ENCODE measurements around the gene DDX6.
"Not testable (repeated sequence)": the region's sequence is repeated elsewhere in the genome, so short reads cannot be mapped to it uniquely, and the experiment has no call there.

The DDX6 gene

DNA sequence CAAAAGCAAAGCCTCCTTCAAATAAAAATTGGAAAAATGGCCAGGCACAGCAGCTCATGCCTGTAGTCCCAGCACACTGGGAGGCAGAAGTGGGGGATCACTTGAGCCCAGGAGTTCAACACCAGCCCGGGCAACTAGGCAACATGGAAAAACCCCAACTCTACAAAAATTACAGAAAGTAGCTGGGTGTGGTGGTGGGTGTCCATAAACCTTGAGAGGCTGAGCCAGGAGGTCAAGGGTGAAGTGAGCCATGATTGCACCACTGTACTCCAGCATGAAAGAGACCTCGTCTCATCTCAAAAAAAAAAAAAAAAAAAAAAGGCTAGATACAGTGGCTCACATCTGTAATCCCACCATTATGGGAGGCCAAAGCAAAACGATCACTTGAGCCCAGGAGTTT lies 22.3 kb downstream of the DDX6 start:
- H3K9ac ChIP-seq (ENCODE audit: low read length) = no peak overlapping the region
- H2AK5ac ChIP-seq (ENCODE audit: low read length) = no peak overlapping the region
- H3K14ac ChIP-seq (ENCODE audit: low read length) = no peak overlapping the region
- no peaks in the 10 kb centered on the region for H3K27me3 ChIP-seq (ENCODE audit: insufficient read depth, low read length)
- no peak overlapping the region for H2BK5ac ChIP-seq (ENCODE audit: low read depth, low read length, poor library complexity)
- DNase-seq = no peak
- H2BK12ac ChIP-seq (ENCODE audit: low read length) = no peak overlapping the region
- H2BK120ac ChIP-seq (ENCODE audit: insufficient read depth, low read length, poor library complexity) = no peak overlapping the region
- no peak overlapping the region for H3K18ac ChIP-seq (ENCODE audit: low read length)
- no peaks in the 10 kb centered on the region for H3K9me3 ChIP-seq (ENCODE audit: insufficient read depth, low read depth, low read length)
- no peak overlapping the region for H3K23ac ChIP-seq (ENCODE audit: low read length)
- H3K79me2 ChIP-seq (ENCODE audit: control insufficient read depth, insufficient read depth, low read length, poor library complexity) = peaks cover 7% of the 10 kb centered on the region
- H4K91ac ChIP-seq (ENCODE audit: low read depth, low read length) = no peak overlapping the region
- no peak overlapping the region for H4K8ac ChIP-seq (ENCODE audit: low read depth, low read length)
- no peak overlapping the region for H2AFZ ChIP-seq (ENCODE audit: insufficient read depth, low read length, poor library complexity)
- peak overlapping the region; percentile 26 for H4K12ac ChIP-seq (ENCODE audit: low read depth, low read length)
- H3K4me3 ChIP-seq (ENCODE audit: low read depth, low read length) = no peak overlapping the region
- no peak overlapping the region for H3K4me2 ChIP-seq (ENCODE audit: low read length)
- H3K36me3 ChIP-seq (ENCODE audit: control insufficient read depth in 1 of 2, insufficient read depth in 2 of 2, low read length in 2 of 2) = peaks cover 36 to 38% of the 10 kb centered on the region in 2 experiments
- H3K79me1 ChIP-seq (ENCODE audit: low read length) = no peaks in the 10 kb centered on the region
- no CpG with 5 or more reads among the region's 3 CpGs for WGBS (ENCODE audit: extremely low coverage, insufficient coverage, insufficient read length)
- peak overlapping the region; percentile 52 for H3K4ac ChIP-seq (ENCODE audit: low read depth, low read length)
- H3K27ac ChIP-seq (ENCODE audit: low read depth, low read length) = no peak overlapping the region
- no peaks in the 10 kb centered on the region for H3K4me1 ChIP-seq (ENCODE audit: control insufficient read depth in 1 of 2, insufficient read depth in 2 of 2, low read length in 2 of 2)

DNA sequence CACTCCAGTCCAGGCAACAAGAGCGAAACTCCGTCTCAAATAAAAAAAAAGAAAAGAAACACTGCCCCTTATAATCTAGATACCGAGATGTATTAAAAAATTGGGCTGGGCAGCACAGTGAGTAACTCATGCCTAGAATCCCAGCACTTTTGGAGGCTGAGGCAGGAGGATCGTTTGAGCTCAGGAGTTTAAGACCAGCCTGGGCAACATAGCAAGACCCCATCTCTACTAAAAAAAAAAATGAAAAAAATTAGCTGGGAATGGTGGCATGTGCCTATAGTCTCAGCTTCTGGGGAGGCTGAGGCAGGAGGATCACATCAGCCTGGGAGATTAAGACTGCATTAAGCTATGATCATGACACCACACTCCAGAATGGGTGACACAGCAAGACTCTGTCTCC lies 24.9 kb downstream of the DDX6 start:
- Histone ChIP-seq H3K36me3 (ENCODE audit: control insufficient read depth in 1 of 2, insufficient read depth in 2 of 2, low read length in 2 of 2) (peaks cover 42 to 43% of the 10 kb centered on the region in 2 experiments), H2BK5ac (ENCODE audit: low read depth, low read length, poor library complexity) (no peak overlapping the region), H3K4ac (ENCODE audit: low read depth, low read length) (no peak overlapping the region), H3K9me3 (ENCODE audit: insufficient read depth, low read depth, low read length) (no peaks in the 10 kb centered on the region), H2AFZ (ENCODE audit: insufficient read depth, low read length, poor library complexity) (no peak overlapping the region), H4K12ac (ENCODE audit: low read depth, low read length) (no peak overlapping the region), H3K18ac (ENCODE audit: low read length) (no peak overlapping the region), H2BK12ac (ENCODE audit: low read length) (no peak overlapping the region), H3K4me3 (ENCODE audit: low read depth, low read length) (no peak overlapping the region), H4K91ac (ENCODE audit: low read depth, low read length) (no peak overlapping the region), H3K4me2 (ENCODE audit: low read length) (no peak overlapping the region), H3K23ac (ENCODE audit: low read length) (no peak overlapping the region), H3K14ac (ENCODE audit: low read length) (no peak overlapping the region), H2AK5ac (ENCODE audit: low read length) (no peak overlapping the region), H3K4me1 (ENCODE audit: control insufficient read depth in 1 of 2, insufficient read depth in 2 of 2, low read length in 2 of 2) (no peaks in the 10 kb centered on the region), H4K8ac (ENCODE audit: low read depth, low read length) (no peak overlapping the region), H3K27me3 (ENCODE audit: insufficient read depth, low read length) (no peaks in the 10 kb centered on the region), H2BK120ac (ENCODE audit: insufficient read depth, low read length, poor library complexity) (no peak overlapping the region), H3K79me1 (ENCODE audit: low read length) (no peaks in the 10 kb centered on the region), H3K79me2 (ENCODE audit: control insufficient read depth, insufficient read depth, low read length, poor library complexity) (peaks cover 5% of the 10 kb centered on the region), H3K27ac (ENCODE audit: low read depth, low read length) (no peak overlapping the region), H3K9ac (ENCODE audit: low read length) (no peak overlapping the region)
- no CpG with 5 or more reads among the region's 4 CpGs for WGBS (ENCODE audit: extremely low coverage, insufficient coverage, insufficient read length)
- DNase-seq = no peak

- not testable (repeated sequence) for H4K8ac ChIP-seq (ENCODE audit: low read depth, low read length); H3K27ac ChIP-seq (ENCODE audit: low read depth, low read length); H3K79me1 ChIP-seq (ENCODE audit: low read length); H3K18ac ChIP-seq (ENCODE audit: low read length); H3K79me2 ChIP-seq (ENCODE audit: control insufficient read depth, insufficient read depth, low read length, poor library complexity); H4K91ac ChIP-seq (ENCODE audit: low read depth, low read length); H3K9me3 ChIP-seq (ENCODE audit: insufficient read depth, low read depth, low read length); H3K4ac ChIP-seq (ENCODE audit: low read depth, low read length); H3K4me2 ChIP-seq (ENCODE audit: low read length); H3K4me3 ChIP-seq (ENCODE audit: low read depth, low read length); H2BK5ac ChIP-seq (ENCODE audit: low read depth, low read length, poor library complexity); H2BK12ac ChIP-seq (ENCODE audit: low read length); DNase-seq; H2AFZ ChIP-seq (ENCODE audit: insufficient read depth, low read length, poor library complexity); H4K12ac ChIP-seq (ENCODE audit: low read depth, low read length); H2BK120ac ChIP-seq (ENCODE audit: insufficient read depth, low read length, poor library complexity); H3K4me1 ChIP-seq (ENCODE audit: control insufficient read depth in 1 of 2, insufficient read depth in 2 of 2, low read length in 2 of 2); H3K23ac ChIP-seq (ENCODE audit: low read length); H2AK5ac ChIP-seq (ENCODE audit: low read length); H3K27me3 ChIP-seq (ENCODE audit: insufficient read depth, low read length); H3K9ac ChIP-seq (ENCODE audit: low read length); H3K14ac ChIP-seq (ENCODE audit: low read length)
- no CpG with 5 or more reads among the region's 6 CpGs for WGBS (ENCODE audit: extremely low coverage, insufficient coverage, insufficient read length)
- peaks cover 48% of the 10 kb centered on the region in 2 experiments for H3K36me3 ChIP-seq (ENCODE audit: control insufficient read depth in 1 of 2, insufficient read depth in 2 of 2, low read length in 2 of 2)
Observed at GRCh38 chr11:118765095-118765691, 25.8 kb downstream of the DDX6 start.

DNA sequence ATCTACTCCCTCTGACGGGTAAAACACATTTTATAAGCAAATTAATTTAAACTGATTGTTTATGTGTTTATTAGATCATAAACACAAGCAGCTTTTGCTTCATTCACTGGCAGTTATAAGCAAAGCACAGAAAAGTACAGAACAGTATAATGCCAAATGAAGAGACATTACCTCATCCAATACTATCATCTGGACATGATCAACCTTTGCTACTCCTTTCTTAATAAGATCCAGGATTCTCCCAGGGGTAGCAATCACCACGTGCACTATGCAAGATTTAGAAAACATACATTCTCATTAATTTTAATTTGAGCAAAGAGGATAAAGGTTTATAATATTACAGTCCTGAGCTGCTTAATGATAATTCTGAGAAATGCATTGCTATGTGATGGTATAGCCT lies 27.9 kb downstream of the DDX6 start:
- H2BK12ac ChIP-seq (ENCODE audit: low read length) = no peak overlapping the region
- no CpG with 5 or more reads among the region's 2 CpGs for WGBS (ENCODE audit: extremely low coverage, insufficient coverage, insufficient read length)
- H4K12ac ChIP-seq (ENCODE audit: low read depth, low read length) = no peak overlapping the region
- H3K4ac ChIP-seq (ENCODE audit: low read depth, low read length) = no peak overlapping the region
- no peak overlapping the region for H2AK5ac ChIP-seq (ENCODE audit: low read length)
- H3K18ac ChIP-seq (ENCODE audit: low read length) = no peak overlapping the region
- no peak overlapping the region for H2BK120ac ChIP-seq (ENCODE audit: insufficient read depth, low read length, poor library complexity)
- H3K79me1 ChIP-seq (ENCODE audit: low read length) = no peaks in the 10 kb centered on the region
- no peak overlapping the region for H2BK5ac ChIP-seq (ENCODE audit: low read depth, low read length, poor library complexity)
- H3K27me3 ChIP-seq (ENCODE audit: insufficient read depth, low read length) = no peaks in the 10 kb centered on the region
- H3K9ac ChIP-seq (ENCODE audit: low read length) = no peak overlapping the region
- H3K4me1 ChIP-seq (ENCODE audit: control insufficient read depth in 1 of 2, insufficient read depth in 2 of 2, low read length in 2 of 2) = no peaks in the 10 kb centered on the region
- H3K23ac ChIP-seq (ENCODE audit: low read length) = no peak overlapping the region
- H3K27ac ChIP-seq (ENCODE audit: low read depth, low read length) = no peak overlapping the region
- no peak overlapping the region for H3K4me3 ChIP-seq (ENCODE audit: low read depth, low read length)
- no peak for DNase-seq
- no peak overlapping the region for H4K8ac ChIP-seq (ENCODE audit: low read depth, low read length)
- H3K79me2 ChIP-seq (ENCODE audit: control insufficient read depth, insufficient read depth, low read length, poor library complexity) = no peaks in the 10 kb centered on the region
- no peak overlapping the region for H2AFZ ChIP-seq (ENCODE audit: insufficient read depth, low read length, poor library complexity)
- H3K4me2 ChIP-seq (ENCODE audit: low read length) = no peak overlapping the region
- H4K91ac ChIP-seq (ENCODE audit: low read depth, low read length) = no peak overlapping the region
- no peaks in the 10 kb centered on the region for H3K9me3 ChIP-seq (ENCODE audit: insufficient read depth, low read depth, low read length)
- H3K36me3 ChIP-seq (ENCODE audit: control insufficient read depth in 1 of 2, insufficient read depth in 2 of 2, low read length in 2 of 2) = peaks cover 49 to 55% of the 10 kb centered on the region in 2 experiments
- no peak overlapping the region for H3K14ac ChIP-seq (ENCODE audit: low read length)
